Smooth muscle cell (in vitro differentiated cells): ENCODE data around the gene WNT3. TPM values are rescaled to one million over a fixed set of nuclear protein-coding genes. Genes with fewer than 3 reads are reported as not detected.

Source experiments
- DNase-seq: peaks from one replicate; lab custom pipeline; 2025; ENCODE audit not compliant: unreplicated experiment; lab: John Stamatoyannopoulos, UW
- H2AFZ ChIP-seq: fragments of 200-600 bp; sonication (generic); 2 replicates; pipeline ENCODE4 v1.6.0; 2016; ENCODE audit warnings: antibody characterized with exemption, low read depth, mild to moderate bottlenecking
- H3F3A ChIP-seq: fragments of 200-600 bp; sonication (generic); 2 replicates; pipeline ENCODE4 v1.6.0; 2017; ENCODE audit warnings: antibody characterized with exemption, low read depth
- H3K27ac ChIP-seq: fragments of 200-600 bp; sonication (generic); 2 replicates; pipeline ENCODE4 v1.5.1; 2016; ENCODE audit warnings: low read depth, mild to moderate bottlenecking
- H3K27me3 ChIP-seq: fragments of 200-600 bp; sonication (generic); 2 replicates; pipeline ENCODE4 v1.6.1; 2016; ENCODE audit warnings: low read depth, mild to moderate bottlenecking
- H3K36me3 ChIP-seq: fragments of 200-600 bp; sonication (generic); 2 replicates; pipeline ENCODE4 v1.5.1; 2016; ENCODE audit warnings: low read depth
- H3K4me1 ChIP-seq: fragments of 200-600 bp; sonication (generic); 2 replicates; pipeline ENCODE4 v1.5.1; 2016; ENCODE audit warnings: low read depth
- H3K4me2 ChIP-seq: fragments of 200-600 bp; sonication (generic); 2 replicates; pipeline ENCODE4 v1.6.0; 2016; ENCODE audit warnings: mild to moderate bottlenecking
- H3K4me3 ChIP-seq: fragments of 200-600 bp; sonication (generic); 2 replicates; pipeline ENCODE4 v1.5.1; 2016; ENCODE audit warnings: mild to moderate bottlenecking
- H3K79me2 ChIP-seq: fragments of 200-600 bp; sonication (generic); 2 replicates; pipeline ENCODE4 v1.6.0; 2016; ENCODE audit warnings: low read depth, mild to moderate bottlenecking
- H3K9ac ChIP-seq: fragments of 200-600 bp; sonication (generic); 2 replicates; pipeline ENCODE4 v1.6.0; 2016; ENCODE audit warnings: low read depth
- H3K9me3 ChIP-seq: fragments of 200-600 bp; sonication (generic); replicated peaks from 2 replicates; pipeline ENCODE4 v1.5.1; 2016; ENCODE audit warnings: low read depth
- H4K20me1 ChIP-seq: fragments of 200-600 bp; sonication (generic); 2 replicates; pipeline ENCODE4 v1.6.0; 2016; ENCODE audit warnings: low read depth
- CTCF ChIP-seq: fragments of 200-600 bp; sonication (generic); IDR thresholded peaks from 2 replicates; pipeline ENCODE4 v1.5.1; 2017; ENCODE audit warnings: borderline replicate concordance, mild to moderate bottlenecking, antibody characterized with exemption; ENCODE audit not compliant: insufficient read depth, poor library complexity, severe bottlenecking
- WGBS: methylation state at CpG from one replicate; pipeline ENCODE4 v1.1.7; 2016; ENCODE audit warnings: low lambda C conversion rate; 5-methylcytosine and 5-hydroxymethylcytosine counted together
- polyA plus RNA-seq: library from polyadenylated mRNA; unstranded; fragments of >200 nt; fragmentation: Nextera tagmentation; extraction: Ambion mirVana; gene quantifications from 2 replicates; pipeline ENCODE4 v1.2.1, GENCODE V29; 2016
- total RNA-seq: library from RNA; depleted of rRNA; stranded (reverse); fragments of >200 nt; gene quantifications from 2 replicates; pipeline ENCODE4 v1.2.3, GENCODE V29; 2014

WNT3 gene
- total and polyA plus RNA-seq, 2 experiments from 2014 or later, result 2.9 to 6.2 TPM

- Histone ChIP-seq H4K20me1 (no peaks in the 10 kb centered on the region), H2AFZ (no peak overlapping the region), H3K4me3 (no peak overlapping the region), H3K4me1 (peaks cover 3% of the 10 kb centered on the region), H3F3A (no peaks in the 10 kb centered on the region), H3K27ac (no peak overlapping the region), H3K9ac (no peak overlapping the region), H3K36me3 (no peaks in the 10 kb centered on the region), H3K9me3 (no peaks in the 10 kb centered on the region), H3K27me3 (no peaks in the 10 kb centered on the region), H3K4me2 (no peak overlapping the region), H3K79me2 (no peaks in the 10 kb centered on the region)
- TF ChIP-seq CTCF, result no peak
- 53% methylated on average over 17 of the region's 17 CpGs for WGBS
- no peak for DNase-seq
Measured at GRCh38 chr17:46832945-46833839, 14.7 kb upstream of the WNT3 start.

GRCh38 chr17:46832331-46832821 is 13.9 kb upstream of the WNT3 start:
- Histone ChIP-seq H3K4me1 (peaks cover 3% of the 10 kb centered on the region), H3K4me3 (no peak overlapping the region), H3K27ac (no peak overlapping the region), H3K27me3 (no peaks in the 10 kb centered on the region), H3K36me3 (no peaks in the 10 kb centered on the region), H3F3A (no peaks in the 10 kb centered on the region), H3K9me3 (no peaks in the 10 kb centered on the region), H4K20me1 (no peaks in the 10 kb centered on the region), H3K79me2 (no peaks in the 10 kb centered on the region), H3K4me2 (no peak overlapping the region), H2AFZ (no peak overlapping the region), H3K9ac (no peak overlapping the region)
- 60% methylated on average over 10 of the region's 11 CpGs for WGBS
- TF ChIP-seq CTCF, result no peak
- no peak for DNase-seq

GRCh38 chr17:46831573-46832330 is 13.3 kb upstream of the WNT3 start:
- Histone ChIP-seq H3K4me2 (no peak overlapping the region), H3K27me3 (no peaks in the 10 kb centered on the region), H2AFZ (no peak overlapping the region), H4K20me1 (no peaks in the 10 kb centered on the region), H3K9me3 (no peaks in the 10 kb centered on the region), H3K4me1 (peaks cover 3% of the 10 kb centered on the region), H3K36me3 (no peaks in the 10 kb centered on the region), H3K27ac (no peak overlapping the region), H3F3A (no peaks in the 10 kb centered on the region), H3K9ac (no peak overlapping the region), H3K79me2 (no peaks in the 10 kb centered on the region), H3K4me3 (no peak overlapping the region)
- no peak for TF ChIP-seq CTCF
- WGBS, result 88% methylated on average over 14 of the region's 14 CpGs
- no peak for DNase-seq
